Heart left ventricle (tissue), 16 donors: Measurements from ENCODE around the gene MGLL. TPM values are rescaled to one million over a fixed set of nuclear protein-coding genes. Genes with fewer than 3 reads are reported as not detected.

Experiments
- ATAC-seq, 4 donors: fragments of 200-7000 bp; cut with Tn5 transposase; one replicate each; pipeline ENCODE4 v1.9.1; 2020 to 2022; ENCODE audit warnings: moderate library complexity in 4 of 4, mild to moderate bottlenecking in 3 of 4, moderate number of reproducible peaks in 1 of 4
- DNase-seq, 5 donors: peaks; one replicate each; pipeline ENCODE4 v3.0.0-alpha.2; 2020
- H3K27ac ChIP-seq, 12 donors: fragments of 200-600 bp; sonication (generic) in 4 of 12; one replicate each; pipeline versions ENCODE4 v1.5.0 to v1.8.0; 2016 to 2022; ENCODE audit warnings: mild to moderate bottlenecking in 2 of 12
- H3K27me3 ChIP-seq, 9 donors: fragments of 200-600 bp; sonication (generic) in 2 of 9; one replicate each; pipeline versions ENCODE4 v1.5.1 to v1.8.0; 2016 to 2022; ENCODE audit warnings: mild to moderate bottlenecking in 3 of 9
- H3K36me3 ChIP-seq, 9 donors: fragments of 200-600 bp; sonication (generic) in 2 of 9; one replicate each; pipeline versions ENCODE4 v1.5.0 to v1.8.0; 2018 to 2022; ENCODE audit warnings: mild to moderate bottlenecking in 2 of 9
- H3K4me1 ChIP-seq, 12 donors: fragments of 200-600 bp; sonication (generic) in 4 of 12; one replicate each; pipeline versions ENCODE4 v1.5.0 to v1.8.0; 2016 to 2022; ENCODE audit warnings: mild to moderate bottlenecking in 3 of 12
- H3K4me3 ChIP-seq, 12 donors: fragments of 200-600 bp; sonication (generic) in 4 of 12; one replicate each; pipeline versions ENCODE4 v1.5.0 to v1.8.0; 2017 to 2022; ENCODE audit warnings: mild to moderate bottlenecking in 9 of 12, moderate library complexity in 4 of 12
- H3K9me3 ChIP-seq, 12 donors: fragments of 200-600 bp; sonication (generic) in 4 of 12; one replicate each; pipeline versions ENCODE4 v1.5.0 to v1.8.0; 2016 to 2022; ENCODE audit warnings: mild to moderate bottlenecking in 1 of 12
- CTCF ChIP-seq, 12 donors: fragments of 200-600 bp; sonication (generic) in 4 of 12; IDR thresholded peaks; one replicate each; pipeline versions ENCODE4 v1.5.0 to v1.8.0; 2018 to 2022; ENCODE audit warnings: antibody characterized with exemption in 12 of 12, mild to moderate bottlenecking in 5 of 12
- POLR2A ChIP-seq, 2 donors: fragments of 450-650 bp; IDR thresholded peaks; one replicate each; pipeline ENCODE4 v1.6.1; 2017; ENCODE audit warnings: antibody characterized with exemption in 2 of 2, mild to moderate bottlenecking in 2 of 2, moderate library complexity in 2 of 2
- WGBS, 4 donors: extraction: QIAGEN DNeasy Blood & Tissue Kit in 2 of 4; methylation state at CpG; one replicate each; pipeline versions ENCODE4 v1.1.5 to v1.1.7; 2013 to 2018; 5-methylcytosine and 5-hydroxymethylcytosine counted together
- intact Hi-C, 10 donors: fragments of 100-400 bp; cut with DNase I; formaldehyde crosslinking; loops; one replicate each; pipeline versions ENCODE4 v1.11.1 to v1.14.2; 2022
- polyA plus RNA-seq, 2 donors: library from polyadenylated mRNA; stranded (reverse); fragments of 200-250 nt; gene quantifications; one replicate each; pipeline ENCODE4 v1.2.3, GENCODE V29; 2013
- total RNA-seq, 9 donors: library from RNA; depleted of rRNA in 2 of 9; stranded (reverse); fragments of >200 nt in 2 of 9; fragmentation: NEBNext Ultra II Directional in 3 of 9; extraction: Animal tissue kit (Norgen Biotek cat#: 25700) in 3 of 9; gene quantifications; one replicate each; pipeline versions ENCODE4 v1.1.0 to v1.2.4, GENCODE V29; 2016 to 2023
- donor health status: ischemic (EF 13 %, LVEDD 7.1; RV severe dilation, severe dysfunction).
- donor health status: healthy with polysubstance abuse.
- donor health status: DM: no; HTN: yes; CAD: no.
- donor health status: DM: no; HTN: no; CAD: no.
- donor health status: ischemic (EF 25% LVEDD 6.9; RV normal size, moderate dysfunction).
- donor health status: ischemic (EF 25% LVEDD 5.7; RV mildly dilated, moderate dysfunction).
- donor health status: healthy.
- donor health status: DM: yes; HTN: yes; CAD: no.
- donor health status: ischemic (EF 35%, LVEDD 5.7; RV mildly dilated, moderate dysfunction).
- donor health status: nonischemic (EF 11% LVEDD 7.7; RV severe dilation, severe dysfunction).
- donor health status: DM: yes; HTN: yes; CAD: no.
- donor health status: PGD.
- donor health status: ischemic (EF 29% LVEDD 5.4; RV normal size, mild dysfunction).
- donor health status: nonischemic (EF 23%, LVEDD 6.1; RV moderate dilation, normal function).

MGLL gene
- total and polyA plus RNA-seq, 11 donors: 38.5 to 119 (median 78.9) TPM

GRCh38 chr3:127734754-127735473 lies 87.4 kb downstream of the MGLL start:
- Histone ChIP-seq H3K36me3 (peaks cover 0 to 12% (median 0%) of the 10 kb centered on the region in 9 donors), H3K4me1 (peaks cover 15 to 99% (median 77%) of the 10 kb centered on the region in 12 donors), H3K4me3 (peak overlapping the region in 1 of 12 donors; percentile 9), H3K27ac (peak overlapping the region; percentile 56 to 95 (median 82)), H3K9me3 (no peaks in the 10 kb centered on the region), H3K27me3 (no peaks in the 10 kb centered on the region)
- ATAC-seq: peak in 3 of 4 donors; percentile 59 to 68 (median 64)
- TF ChIP-seq POLR2A (IDR thresholded peaks at IDR 0.05) (no peak), CTCF (IDR thresholded peaks at IDR 0.05) (no peak)
- DNase-seq: peak in 4 of 5 donors; percentile 46 to 64 (median 51)
- WGBS, 4 donors: 36 to 53% (median 44%) methylated on average over 8 of the region's 8 CpGs
- intact Hi-C loops: no loop called here

GRCh38 chr3:127734181-127734720 lies 88.1 kb downstream of the MGLL start:
- TF ChIP-seq POLR2A (IDR thresholded peaks at IDR 0.05) (no peak), CTCF (IDR thresholded peaks at IDR 0.05) (no peak)
- Histone ChIP-seq H3K4me3 (no peak overlapping the region), H3K4me1 (peaks cover 20 to 99% (median 77%) of the 10 kb centered on the region in 12 donors), H3K27me3 (no peaks in the 10 kb centered on the region), H3K27ac (peak overlapping the region; percentile 56 to 95 (median 82)), H3K36me3 (peaks cover 0 to 12% (median 0%) of the 10 kb centered on the region in 9 donors), H3K9me3 (no peaks in the 10 kb centered on the region)
- ATAC-seq: no peak
- 93 to 98% (median 95%) methylated on average over 11 to 12 of the region's 12 CpGs for WGBS, 4 donors
- intact Hi-C loops: no loop called here
- DNase-seq: peak in 1 of 5 donors; percentile 22

GRCh38 chr3:127733781-127734180 lies 88.5 kb downstream of the MGLL start:
- Histone ChIP-seq H3K27me3 (no peaks in the 10 kb centered on the region), H3K36me3 (peaks cover 0 to 12% (median 0%) of the 10 kb centered on the region in 9 donors), H3K27ac (peak overlapping the region in 9 of 12 donors; percentile 56 to 95 (median 87)), H3K9me3 (no peaks in the 10 kb centered on the region), H3K4me1 (peaks cover 18 to 99% (median 74%) of the 10 kb centered on the region in 12 donors), H3K4me3 (no peak overlapping the region)
- intact Hi-C loops: no loop called here
- ATAC-seq (no peak), DNase-seq (peak in 1 of 5 donors; percentile 18)
- whole genome bisulfite sequencing, 4 donors: 87 to 95% (median 92%) methylated on average over 10 of the region's 10 CpGs
- no peak for TF ChIP-seq POLR2A (IDR thresholded peaks at IDR 0.05)
- no peak for TF ChIP-seq CTCF (IDR thresholded peaks at IDR 0.05)

- no peak overlapping the region for H3K4me3 ChIP-seq
- intact Hi-C loops: no loop called here
- H3K36me3 ChIP-seq: peaks cover 0 to 12% (median 0%) of the 10 kb centered on the region in 9 donors
- H3K27me3 ChIP-seq: no peaks in the 10 kb centered on the region
- ATAC-seq (no peak), DNase-seq (peak in 1 of 5 donors; percentile 26)
- 65 to 74% (median 68%) methylated on average over 9 of the region's 9 CpGs for WGBS, 4 donors
- no peaks in the 10 kb centered on the region for H3K9me3 ChIP-seq
- peaks cover 13 to 96% (median 68%) of the 10 kb centered on the region in 12 donors for H3K4me1 ChIP-seq
- TF ChIP-seq POLR2A (IDR thresholded peaks at IDR 0.05): no peak
- no peak for TF ChIP-seq CTCF (IDR thresholded peaks at IDR 0.05)
- H3K27ac ChIP-seq: peak overlapping the region in 11 of 12 donors; percentile 5 to 93 (median 48)
Measured at GRCh38 chr3:127732879-127733350, 89.4 kb downstream of the MGLL start.
